Effector memory CD8-positive, alpha-beta T cell (primary cell): ENCODE results near the gene IFT20.

Experiments
- ATAC-seq: fragments of 150-1000 bp; cut with Tn5 transposase; replicated peaks from 2 replicates; pipeline ENCODE4 v1.10.0; 2021; ENCODE audit warnings: mild to moderate bottlenecking, moderate library complexity
- DNase-seq, 3 experiments: peaks; one replicate each; pipeline ENCODE4 v3.0.0; 2021
- H3K27ac Mint-ChIP-seq, 2 donors: one replicate each; pipeline ENCODE4 v1.8.0; 2022; ENCODE audit warnings: mild to moderate bottlenecking in 2 of 2, mixed read lengths in 2 of 2, moderate library complexity in 2 of 2
- H3K27me3 Mint-ChIP-seq, 2 donors: one replicate each; pipeline ENCODE4 v1.8.0; 2022; ENCODE audit warnings: mixed read lengths in 2 of 2
- H3K36me3 Mint-ChIP-seq: one replicate; pipeline ENCODE4 v1.8.0; 2022; ENCODE audit warnings: mild to moderate bottlenecking, moderate library complexity, mixed read lengths; ENCODE audit not compliant: insufficient read depth
- H3K4me1 Mint-ChIP-seq, 2 donors: one replicate each; pipeline ENCODE4 v1.8.0; 2022; ENCODE audit warnings: low read depth in 2 of 2, mixed read lengths in 2 of 2
- H3K4me3 Mint-ChIP-seq, 2 donors: one replicate each; pipeline ENCODE4 v1.8.0; 2022; ENCODE audit warnings: mild to moderate bottlenecking in 2 of 2, mixed read lengths in 2 of 2, moderate library complexity in 2 of 2
- H3K9me3 Mint-ChIP-seq, 2 donors: one replicate each; pipeline ENCODE4 v1.8.0; 2022; ENCODE audit warnings: mixed read lengths in 2 of 2

IFT20 gene

DNA sequence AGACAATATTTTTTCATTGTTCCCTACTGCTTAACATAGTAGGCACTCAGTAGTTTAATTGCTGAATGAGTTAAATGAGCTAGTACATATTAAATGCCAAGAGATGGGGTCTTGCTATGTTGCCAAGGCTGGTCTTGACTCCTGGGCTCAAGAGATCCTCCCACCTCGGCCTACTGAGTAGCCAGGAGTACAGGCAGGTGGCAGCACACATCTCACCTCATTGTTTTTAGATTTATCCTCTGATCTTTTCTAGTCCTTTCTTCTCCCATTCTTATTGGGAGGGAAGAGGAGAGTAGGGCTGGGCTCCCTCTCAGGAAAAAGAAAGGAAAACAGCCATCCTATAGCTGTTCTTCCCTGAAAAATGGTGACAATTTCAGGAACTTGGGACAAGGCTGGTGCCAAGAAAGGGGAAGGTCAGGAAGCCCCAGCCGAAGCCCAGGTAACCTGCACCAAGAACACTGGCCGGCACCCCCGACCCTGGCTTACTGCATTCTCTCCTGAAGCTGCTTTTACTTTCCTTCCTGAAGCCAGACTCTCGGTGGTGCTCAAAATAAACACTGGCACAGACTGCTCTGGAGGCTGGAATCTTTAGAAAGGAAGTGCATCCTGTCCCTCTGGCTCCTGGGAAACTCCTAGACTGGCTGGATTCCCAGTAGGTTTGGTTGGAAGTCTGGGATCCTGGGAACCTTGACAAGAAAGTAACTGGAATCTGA is 2.9 kb upstream of the IFT20 start:
- peak overlapping the region in 1 of 2 donors; percentile 67 for H3K27ac Mint-ChIP-seq
- no peaks in the 10 kb centered on the region for H3K27me3 Mint-ChIP-seq
- H3K9me3 Mint-ChIP-seq, result no peaks in the 10 kb centered on the region
- peaks cover 37% of the 10 kb centered on the region for H3K36me3 Mint-ChIP-seq
- no peak overlapping the region for H3K4me3 Mint-ChIP-seq
- DNase-seq (no peak), ATAC-seq (no peak)
- H3K4me1 Mint-ChIP-seq, result peaks cover 31 to 36% of the 10 kb centered on the region in 2 donors

DNA sequence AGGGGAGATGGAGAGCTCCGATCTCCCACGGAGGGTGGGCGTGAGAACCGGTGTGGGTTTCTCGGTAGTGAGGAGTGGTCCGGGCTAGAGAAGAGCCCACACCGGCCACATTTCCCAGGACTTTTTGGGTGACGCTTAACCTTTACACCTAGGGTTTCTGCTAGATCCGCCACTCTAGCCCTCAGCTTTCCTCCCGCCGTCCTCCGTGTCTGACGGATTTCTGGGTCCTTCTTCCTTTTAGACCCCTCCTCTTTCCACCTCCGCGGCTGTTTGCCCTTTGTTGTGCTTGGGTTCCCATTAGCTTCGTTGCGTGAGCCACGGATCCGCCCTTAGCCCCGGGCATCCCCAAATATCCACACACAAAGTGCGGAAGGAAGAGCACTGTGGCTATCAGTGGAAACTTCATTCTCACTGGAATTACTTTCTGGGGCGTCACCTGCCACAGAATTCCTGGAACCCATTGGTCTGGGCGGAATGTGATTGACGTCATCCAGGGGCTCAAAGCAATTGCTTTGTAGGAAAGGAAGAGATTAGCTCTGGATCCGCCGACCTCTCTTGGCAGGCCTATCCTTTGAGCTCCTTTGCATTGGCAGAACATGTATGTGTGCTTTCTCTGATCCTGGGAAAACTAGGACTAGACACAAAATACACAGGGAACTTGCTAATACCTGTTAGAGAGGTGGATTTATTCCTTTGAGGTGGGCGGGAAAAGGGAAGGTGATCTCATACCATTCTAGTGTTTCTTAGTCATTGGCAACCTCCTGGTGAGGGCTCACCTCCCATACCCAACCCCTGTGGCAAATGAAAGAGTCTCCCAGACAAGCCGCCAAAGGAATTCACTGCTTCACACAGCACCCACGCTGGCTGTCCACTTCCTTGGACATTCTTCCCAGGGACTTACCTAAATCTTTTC is 943 bp upstream of the IFT20 start:
- ATAC-seq, result no peak
- H3K36me3 Mint-ChIP-seq, result peaks cover 38% of the 10 kb centered on the region
- no peak for DNase-seq
- no peaks in the 10 kb centered on the region for H3K27me3 Mint-ChIP-seq
- peak overlapping the region; percentile 98 for H3K27ac Mint-ChIP-seq
- H3K9me3 Mint-ChIP-seq, result no peaks in the 10 kb centered on the region
- peak overlapping the region; percentile 94 to 99 for H3K4me3 Mint-ChIP-seq
- H3K4me1 Mint-ChIP-seq, result peaks cover 35 to 36% of the 10 kb centered on the region in 2 donors

DNA sequence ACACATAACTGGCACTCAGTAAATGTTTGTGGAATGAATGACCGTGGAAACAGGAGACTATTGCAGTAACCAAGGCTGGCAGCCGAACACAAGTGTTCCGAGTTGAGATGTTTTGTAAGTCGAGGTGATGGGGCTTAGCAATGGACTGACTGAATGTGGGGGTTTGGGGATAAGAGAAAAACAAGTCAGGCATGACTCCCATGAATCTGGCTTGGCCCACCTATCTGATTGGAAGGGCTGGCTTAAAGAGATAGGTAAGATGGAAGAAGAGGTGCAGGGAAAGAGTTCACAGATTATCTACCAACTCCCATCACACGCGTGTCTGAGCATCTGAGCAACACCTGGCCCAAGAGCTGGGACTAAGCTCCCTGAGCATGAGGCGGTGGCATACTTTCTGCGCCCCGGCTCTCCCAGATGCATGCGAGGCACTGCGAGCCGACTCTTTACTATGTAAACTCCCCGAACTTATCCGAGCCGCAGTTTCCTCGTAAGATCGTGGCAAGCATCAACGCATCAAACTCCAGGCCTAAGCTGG is 539 bp downstream of the IFT20 start:
- Mint-ChIP-seq H3K4me1 (peaks cover 34 to 36% of the 10 kb centered on the region in 2 donors), H3K36me3 (peaks cover 32% of the 10 kb centered on the region), H3K27me3 (no peaks in the 10 kb centered on the region), H3K9me3 (no peaks in the 10 kb centered on the region), H3K4me3 (peak overlapping the region; percentile 94 to 99), H3K27ac (peak overlapping the region; percentile 98)
- no peak for DNase-seq
- ATAC-seq, result peak; percentile 3

DNA sequence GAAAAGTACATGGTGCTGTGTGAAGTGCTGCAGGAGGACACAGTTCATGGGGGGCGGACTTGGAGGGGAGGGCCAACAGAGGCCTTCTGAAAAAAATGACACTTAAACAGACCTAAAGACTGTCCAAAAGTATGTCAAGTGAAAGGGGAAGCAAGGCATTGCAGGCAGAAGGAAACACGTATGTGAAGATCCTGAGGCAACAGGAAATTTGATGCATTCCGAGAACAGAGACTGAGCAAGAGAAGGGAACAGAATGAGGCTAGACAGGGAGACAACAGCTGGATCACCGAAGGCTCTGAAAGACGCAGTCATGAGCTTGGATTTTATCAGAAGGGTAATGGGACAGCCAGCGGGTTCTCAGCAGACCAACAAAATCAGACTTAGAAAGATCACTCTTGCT is 1.1 kb downstream of the IFT20 start:
- DNase-seq, result no peak
- peaks cover 37% of the 10 kb centered on the region for H3K36me3 Mint-ChIP-seq

DNA sequence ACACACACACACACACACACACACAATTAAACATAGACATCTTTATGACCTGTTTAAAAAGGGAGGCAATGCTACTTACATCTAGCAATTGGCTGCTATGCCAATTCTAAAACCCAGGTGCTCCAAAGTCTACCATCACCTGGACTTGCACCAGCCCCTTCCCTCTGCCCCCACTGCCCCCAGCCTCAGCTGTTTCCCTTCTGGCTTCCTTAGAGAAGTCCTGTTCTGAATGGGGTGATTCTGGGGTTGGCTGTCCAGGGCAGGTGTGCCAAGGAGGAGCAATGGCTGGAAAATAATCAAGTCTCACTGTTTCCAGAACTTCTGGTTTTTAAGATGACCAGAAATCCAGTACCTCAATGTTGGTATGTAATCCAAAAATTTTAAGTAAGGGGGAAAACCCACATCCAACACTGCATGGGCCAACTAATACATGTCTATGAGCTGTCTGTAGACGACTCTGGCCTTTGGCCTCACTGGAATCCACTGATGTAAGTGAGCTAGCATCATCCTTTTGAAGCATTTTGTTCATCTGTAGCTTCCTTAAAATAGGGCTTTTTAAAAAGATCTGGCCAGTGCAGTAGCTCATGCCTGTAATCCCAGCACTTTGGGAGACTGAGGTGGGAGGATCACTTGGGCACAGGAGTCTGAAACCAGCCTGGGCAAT is 2.1 kb downstream of the IFT20 start:
- H3K4me1 Mint-ChIP-seq, result peaks cover 28 to 30% of the 10 kb centered on the region in 2 donors

More for the DNA sequence above, 1.1 kb downstream of the IFT20 start:
- Mint-ChIP-seq H3K4me1 (peaks cover 32 to 36% of the 10 kb centered on the region in 2 donors), H3K27me3 (no peaks in the 10 kb centered on the region), H3K4me3 (peak overlapping the region; percentile 94 to 99), H3K9me3 (no peaks in the 10 kb centered on the region), H3K27ac (peak overlapping the region; percentile 98)
- ATAC-seq, result no peak

DNA sequence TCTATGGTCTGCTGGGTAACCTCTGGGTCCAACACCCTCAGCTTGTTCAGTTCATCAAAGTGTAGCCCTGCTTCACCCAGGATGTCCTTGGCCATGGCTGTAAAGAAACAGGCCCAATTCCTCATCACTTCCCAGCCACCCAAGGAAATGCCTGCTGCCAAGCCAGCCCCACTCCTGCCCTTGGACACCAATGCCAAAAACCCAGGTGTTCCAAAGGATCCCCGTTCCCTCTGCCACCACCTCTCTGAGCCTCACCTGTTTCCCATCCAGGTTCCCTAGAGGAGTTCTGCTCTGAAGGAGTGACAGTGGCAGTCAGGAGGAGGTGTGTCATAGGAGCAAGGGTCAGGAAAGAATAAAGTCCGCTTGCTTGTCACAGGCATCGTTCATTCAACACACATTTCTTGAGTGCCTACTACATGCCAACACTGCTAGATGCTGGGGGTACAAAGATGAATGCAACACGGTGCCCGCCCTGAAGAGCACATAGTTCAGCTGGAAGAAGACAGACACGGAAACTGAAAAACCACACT is 3.3 kb downstream of the IFT20 start:
- no peak for DNase-seq
- Mint-ChIP-seq H3K36me3 (peaks cover 49% of the 10 kb centered on the region), H3K4me3 (no peak overlapping the region), H3K27me3 (no peaks in the 10 kb centered on the region), H3K9me3 (no peaks in the 10 kb centered on the region), H3K27ac (peak overlapping the region in 1 of 2 donors; percentile 59), H3K4me1 (peaks cover 17 to 25% of the 10 kb centered on the region in 2 donors)
- ATAC-seq, result no peak

More for the DNA sequence above, 2.1 kb downstream of the IFT20 start:
- DNase-seq (no peak), ATAC-seq (no peak)
- H3K4me3 Mint-ChIP-seq, result peak overlapping the region in 1 of 2 donors; percentile 99
- H3K27me3 Mint-ChIP-seq, result no peaks in the 10 kb centered on the region
- peak overlapping the region; percentile 98 for H3K27ac Mint-ChIP-seq
- H3K9me3 Mint-ChIP-seq, result no peaks in the 10 kb centered on the region
- H3K36me3 Mint-ChIP-seq, result peaks cover 42% of the 10 kb centered on the region

DNA sequence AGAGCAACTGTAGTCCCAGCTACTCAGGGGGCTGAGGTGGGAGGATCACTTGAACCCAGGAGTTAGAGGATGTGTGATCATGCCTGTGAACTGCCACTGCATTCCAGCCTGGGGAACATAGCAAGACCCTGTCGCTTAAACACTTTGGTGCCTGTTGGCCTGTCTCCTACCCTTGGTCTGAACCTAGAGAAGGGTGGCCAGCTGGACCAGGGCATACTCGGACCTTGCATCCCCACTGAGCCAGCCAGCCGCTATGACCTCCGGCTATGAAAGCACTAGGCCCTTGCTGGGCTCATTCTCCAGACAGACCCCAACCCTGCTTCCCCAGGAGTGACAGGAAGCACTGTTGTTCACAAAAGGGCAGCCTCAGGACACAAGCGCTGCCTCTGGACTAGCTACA is 4.6 kb downstream of the IFT20 start:
- peaks cover 10 to 21% of the 10 kb centered on the region in 2 donors for H3K4me1 Mint-ChIP-seq
- no peaks in the 10 kb centered on the region for H3K9me3 Mint-ChIP-seq
- ATAC-seq, result no peak
- H3K27ac Mint-ChIP-seq, result no peak overlapping the region
- H3K4me3 Mint-ChIP-seq, result no peak overlapping the region
- H3K27me3 Mint-ChIP-seq, result no peaks in the 10 kb centered on the region
- no peak for DNase-seq
- peaks cover 47% of the 10 kb centered on the region for H3K36me3 Mint-ChIP-seq

DNA sequence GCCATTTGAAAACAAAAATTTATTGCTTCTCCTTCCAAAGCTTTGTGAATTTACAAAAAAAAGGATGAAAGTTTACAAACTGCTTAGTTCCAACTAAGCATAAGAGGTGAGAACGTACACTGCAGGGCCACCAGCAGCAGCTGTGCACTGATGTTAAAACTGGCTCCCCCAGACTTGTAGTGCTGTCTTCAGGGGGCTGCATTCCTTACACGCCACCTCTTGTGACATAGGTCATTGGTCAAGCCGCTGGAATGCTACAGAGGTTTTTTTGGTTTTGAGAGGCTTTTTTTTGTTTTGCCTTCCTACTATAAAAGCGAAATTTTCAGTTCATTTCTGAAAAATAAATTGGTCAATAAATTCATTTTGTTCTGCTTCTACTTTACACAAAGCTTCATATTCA is 6.9 kb downstream of the IFT20 start:
- ATAC-seq (no peak), DNase-seq (no peak)

DNA sequence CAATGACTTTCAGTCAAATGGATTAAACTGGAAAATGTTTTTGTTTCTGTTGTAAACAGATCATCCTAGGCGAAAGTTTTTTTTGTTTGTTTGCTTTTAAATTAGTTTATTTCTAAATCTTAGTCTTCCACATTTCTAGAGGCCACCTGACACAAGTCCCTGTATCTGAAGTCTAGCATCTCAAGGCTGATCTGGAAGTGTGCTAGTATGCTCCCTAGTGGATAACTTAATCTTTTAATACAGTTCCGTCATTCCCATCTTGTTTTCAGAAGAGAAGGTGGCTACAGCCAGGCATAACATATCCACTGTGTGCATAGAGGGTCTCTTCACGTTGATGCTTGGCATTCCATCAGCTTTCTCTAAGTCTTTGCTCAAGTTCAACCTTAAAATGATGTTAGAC is 7.6 kb downstream of the IFT20 start:
- DNase-seq (no peak), ATAC-seq (no peak)
- no peak overlapping the region for H3K27ac Mint-ChIP-seq
- H3K27me3 Mint-ChIP-seq, result no peaks in the 10 kb centered on the region
- peaks cover 0 to 5% of the 10 kb centered on the region in 2 donors for H3K4me1 Mint-ChIP-seq
- H3K36me3 Mint-ChIP-seq, result peaks cover 41% of the 10 kb centered on the region
- no peaks in the 10 kb centered on the region for H3K9me3 Mint-ChIP-seq
- H3K4me3 Mint-ChIP-seq, result no peak overlapping the region

More for the DNA sequence above, 6.9 kb downstream of the IFT20 start:
- Mint-ChIP-seq H3K27me3 (no peaks in the 10 kb centered on the region), H3K27ac (no peak overlapping the region), H3K36me3 (peaks cover 41% of the 10 kb centered on the region), H3K9me3 (no peaks in the 10 kb centered on the region), H3K4me3 (no peak overlapping the region), H3K4me1 (peaks cover 0 to 5% of the 10 kb centered on the region in 2 donors)

DNA sequence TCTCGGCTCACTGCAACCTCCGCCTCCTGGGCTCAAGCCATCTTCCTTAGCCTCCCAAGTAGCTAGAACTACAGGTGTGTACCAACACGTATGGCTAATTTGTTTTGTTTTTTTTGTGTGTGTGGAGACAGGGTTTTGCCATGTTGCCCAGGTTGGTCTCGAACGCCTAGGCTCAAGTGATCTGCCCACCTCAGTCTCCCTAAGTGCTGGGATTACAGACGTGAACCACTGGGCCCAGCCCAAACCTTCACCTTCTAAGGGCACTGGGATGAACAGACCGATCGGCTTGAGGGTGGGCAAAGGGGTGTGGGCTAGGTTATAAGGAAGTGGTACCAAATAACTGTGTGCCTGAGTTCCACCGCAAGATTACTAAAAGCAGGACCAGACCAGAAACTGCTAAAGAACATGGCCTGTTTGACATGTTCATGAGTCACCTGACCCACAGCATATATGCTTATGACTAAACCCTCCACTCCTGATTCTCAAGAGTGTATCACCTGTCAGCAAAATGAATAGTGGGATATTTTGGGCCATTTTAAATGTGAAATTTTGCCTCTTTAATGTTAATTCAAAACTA is 8.2 kb downstream of the IFT20 start:
- Mint-ChIP-seq H3K4me1 (peaks cover 0 to 2% of the 10 kb centered on the region in 2 donors), H3K27me3 (no peaks in the 10 kb centered on the region), H3K36me3 (peaks cover 38% of the 10 kb centered on the region), H3K27ac (no peak overlapping the region), H3K9me3 (no peaks in the 10 kb centered on the region), H3K4me3 (no peak overlapping the region)
- no peak for DNase-seq
- no peak for ATAC-seq

DNA sequence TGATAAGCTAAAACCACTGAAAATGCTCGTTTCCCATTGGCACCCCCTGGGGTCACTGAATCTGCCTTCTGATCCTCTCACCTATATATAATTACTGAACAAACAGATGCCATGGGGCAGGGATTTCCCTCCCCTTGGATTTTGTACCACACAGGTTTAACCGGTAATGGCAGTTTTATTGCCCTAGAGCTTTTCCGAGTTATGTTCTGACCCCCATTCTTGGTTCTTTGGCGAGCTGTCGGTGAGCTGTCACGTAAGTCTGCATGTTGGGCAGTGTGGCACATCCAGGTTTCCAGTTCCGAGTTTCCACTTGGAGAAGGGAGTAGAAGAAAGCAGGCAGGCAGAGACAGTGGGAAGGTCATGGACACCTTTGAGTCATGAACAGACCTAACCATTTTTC is 9.2 kb downstream of the IFT20 start:
- no peaks in the 10 kb centered on the region for H3K27me3 Mint-ChIP-seq
- peaks cover 31% of the 10 kb centered on the region for H3K36me3 Mint-ChIP-seq
- no peaks in the 10 kb centered on the region for H3K4me1 Mint-ChIP-seq
- no peak for DNase-seq
- H3K4me3 Mint-ChIP-seq, result no peak overlapping the region
- no peak for ATAC-seq
- H3K27ac Mint-ChIP-seq, result no peak overlapping the region
- no peaks in the 10 kb centered on the region for H3K9me3 Mint-ChIP-seq

DNA sequence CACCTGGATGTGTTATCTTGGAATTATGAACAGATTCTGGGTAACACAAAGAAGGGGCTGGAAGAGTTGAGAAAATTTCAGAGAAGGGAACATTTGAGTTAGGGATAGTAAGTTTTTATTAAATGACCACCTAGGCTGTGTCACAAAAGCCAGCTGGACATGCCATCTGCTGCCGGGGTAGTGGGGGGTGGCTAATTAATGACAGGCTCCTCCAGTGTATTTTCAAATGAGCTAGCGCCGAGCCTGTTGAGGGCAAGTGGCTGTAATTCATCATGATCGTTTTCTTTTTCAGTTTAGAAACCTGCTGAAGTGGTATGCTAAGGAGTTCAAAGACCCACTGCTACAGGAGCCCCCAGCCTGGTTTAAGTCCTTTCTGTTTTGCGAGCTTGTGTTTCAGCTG is 10.1 kb downstream of the IFT20 start:
- no peaks in the 10 kb centered on the region for H3K9me3 Mint-ChIP-seq
- H3K27ac Mint-ChIP-seq, result no peak overlapping the region
- DNase-seq, result no peak
- ATAC-seq, result no peak
- H3K4me3 Mint-ChIP-seq, result no peak overlapping the region
- peaks cover under 1 to 1% of the 10 kb centered on the region in 2 donors for H3K4me1 Mint-ChIP-seq
- H3K27me3 Mint-ChIP-seq, result no peaks in the 10 kb centered on the region
- H3K36me3 Mint-ChIP-seq, result peaks cover 27% of the 10 kb centered on the region

DNA sequence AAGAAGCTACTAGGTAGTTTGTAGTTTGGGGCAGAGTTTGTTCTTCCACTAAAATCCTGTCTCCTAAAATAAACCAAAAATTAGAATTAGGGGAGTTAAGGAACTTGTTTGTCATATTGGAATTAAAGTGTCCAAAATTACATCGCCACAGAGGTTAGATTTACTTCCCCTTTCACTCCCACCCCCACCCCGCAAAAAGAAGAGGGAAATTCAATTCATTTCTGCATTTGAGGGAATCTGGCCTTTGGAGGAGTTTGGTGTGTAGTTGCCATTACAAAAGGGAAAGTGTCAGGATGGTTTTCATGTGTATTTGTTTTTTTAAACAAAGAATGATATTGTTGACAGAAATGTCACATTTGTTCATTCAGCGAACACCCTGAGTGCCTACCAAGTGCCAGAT is 10.5 kb downstream of the IFT20 start:
- no peaks in the 10 kb centered on the region for H3K27me3 Mint-ChIP-seq
- no peak overlapping the region for H3K27ac Mint-ChIP-seq
- H3K36me3 Mint-ChIP-seq, result peaks cover 22% of the 10 kb centered on the region
- H3K4me3 Mint-ChIP-seq, result no peak overlapping the region
- ATAC-seq (no peak), DNase-seq (no peak)
- H3K4me1 Mint-ChIP-seq, result peaks cover 4 to 5% of the 10 kb centered on the region in 2 donors
- no peaks in the 10 kb centered on the region for H3K9me3 Mint-ChIP-seq
